Naive thymus-derived CD4-positive, alpha-beta T cell (primary cell): ENCODE data around the gene FBLN7. TPM values are rescaled to one million over a fixed set of nuclear protein-coding genes. Genes with fewer than 3 reads are reported as not detected.
"Not testable (repeated sequence)": the region's sequence is repeated elsewhere in the genome, so short reads cannot be mapped to it uniquely, and the experiment has no call there.

ENCODE experiments used
- ATAC-seq: fragments of 150-1000 bp; cut with Tn5 transposase; 2 replicates; pipeline ENCODE4 v1.10.0; 2021; ENCODE audit warnings: mild to moderate bottlenecking, moderate library complexity
- CTCF ChIA-PET: fragments of 350-600 bp; sonication (Branson Sonifier 250); formaldehyde crosslinking; loops from one replicate; lab custom pipeline; 2021; ENCODE audit warnings: antibody characterized with exemption; lab: Charles Lee
- POLR2A ChIA-PET: fragments of 350-600 bp; sonication (Branson Sonifier 250); formaldehyde crosslinking; loops from one replicate; lab custom pipeline; 2021; ENCODE audit warnings: antibody characterized with exemption, inconsistent platforms; lab: Charles Lee
- DNase-seq, 9 donors: peaks; one replicate each; pipeline versions ENCODE4 v3.0.0 to v3.0.0-alpha.2; 2020 to 2022; ENCODE audit warnings: mixed read lengths in 1 of 9
- H3K27ac ChIP-seq: one replicate; pipeline ENCODE4 v1.7.0; 2013; ENCODE audit warnings: mild to moderate bottlenecking, low read depth, low read length, moderate library complexity
- H3K27me3 ChIP-seq, 2 donors: one replicate each; pipeline ENCODE4 v1.7.0; 2013; ENCODE audit warnings: low read length in 2 of 2, mild to moderate bottlenecking in 2 of 2, moderate library complexity in 2 of 2; ENCODE audit not compliant: control insufficient read depth in 2 of 2, insufficient read depth in 2 of 2
- H3K36me3 ChIP-seq, 3 experiments: 1 replicate in 2 of 3; 2 replicates in 1 of 3; pipeline ENCODE4 v1.7.0; 2013; ENCODE audit warnings: low read length in 3 of 3, mild to moderate bottlenecking in 3 of 3, moderate library complexity in 1 of 3; ENCODE audit not compliant: insufficient read depth in 3 of 3, control insufficient read depth in 2 of 3
- H3K4me1 ChIP-seq, 2 donors: one replicate each; pipeline ENCODE4 v1.7.0; 2013; ENCODE audit warnings: low read length in 2 of 2, mild to moderate bottlenecking in 2 of 2, moderate library complexity in 1 of 2; ENCODE audit not compliant: control insufficient read depth in 2 of 2, insufficient read depth in 2 of 2
- H3K4me3 ChIP-seq: 2 replicates; pipeline ENCODE4 v1.7.0; 2013; ENCODE audit warnings: mild to moderate bottlenecking, low read length
- H3K9me3 ChIP-seq, 3 experiments: 1 replicate in 2 of 3; 2 replicates in 1 of 3; pipeline ENCODE4 v1.7.0; 2013; ENCODE audit warnings: low read length in 3 of 3; ENCODE audit not compliant: control insufficient read depth in 2 of 3
- H3K27ac Mint-ChIP-seq, 9 donors: one replicate each; pipeline ENCODE4 v1.8.0; 2020 to 2022; ENCODE audit warnings: mixed read lengths in 9 of 9, mild to moderate bottlenecking in 8 of 9, moderate library complexity in 5 of 9, inconsistent platforms in 2 of 9
- H3K27me3 Mint-ChIP-seq, 5 donors: one replicate each; pipeline ENCODE4 v1.8.0; 2021 to 2022; ENCODE audit warnings: mixed read lengths in 5 of 5, mild to moderate bottlenecking in 1 of 5
- H3K36me3 Mint-ChIP-seq, 5 donors: one replicate each; pipeline ENCODE4 v1.8.0; 2020 to 2022; ENCODE audit warnings: mixed read lengths in 5 of 5, mild to moderate bottlenecking in 3 of 5, inconsistent platforms in 1 of 5
- H3K4me1 Mint-ChIP-seq, 7 donors: one replicate each; pipeline ENCODE4 v1.8.0; 2020 to 2022; ENCODE audit warnings: mixed read lengths in 7 of 7, mild to moderate bottlenecking in 3 of 7, inconsistent platforms in 1 of 7
- H3K4me3 Mint-ChIP-seq, 10 donors: one replicate each; pipeline ENCODE4 v1.8.0; 2020 to 2022; ENCODE audit warnings: mild to moderate bottlenecking in 10 of 10, mixed read lengths in 10 of 10, moderate library complexity in 6 of 10, inconsistent platforms in 2 of 10
- H3K9me3 Mint-ChIP-seq, 11 donors: one replicate each; pipeline ENCODE4 v1.8.0; 2020 to 2022; ENCODE audit warnings: mixed read lengths in 11 of 11, mild to moderate bottlenecking in 4 of 11, inconsistent platforms in 1 of 11, moderate library complexity in 1 of 11
- intact Hi-C, 2 donors: fragments of 100-400 bp; cut with micrococcal nuclease; formaldehyde crosslinking; loops; one replicate each; pipeline ENCODE4 v1.15.1; 2023
- polyA plus RNA-seq, 2 donors: library from polyadenylated mRNA; unstranded; fragments of 300-500 nt; fragmentation: Illumina TruSeq; gene quantifications; one replicate each; pipeline ENCODE4 v1.2.3, GENCODE V29; 2021
- total RNA-seq, 6 experiments: library from RNA in 5 of 6; stranded (reverse) in 5 of 6; gene quantifications; 1 replicate in 5 of 6; 2 replicates in 1 of 6; pipeline ENCODE4 v1.2.3 and lab custom pipeline; 2021 to 2026

FBLN7 gene
- total and polyA plus RNA-seq, 7 experiments from 2014 or later, result 12.1 to 36.3 (median 21.0) TPM

- H3K4me1 ChIP-seq, result peaks cover 0 to 23% of the 10 kb centered on the region in 2 donors
- H3K36me3 ChIP-seq, result peaks cover 0 to 6% (median 0%) of the 10 kb centered on the region in 3 experiments
- Mint-ChIP-seq H3K4me3 (no peak overlapping the region), H3K36me3 (peaks cover 7 to 43% (median 28%) of the 10 kb centered on the region in 5 donors), H3K9me3 (peaks cover 0 to 22% (median 7%) of the 10 kb centered on the region in 11 donors), H3K4me1 (peaks cover 13 to 52% (median 43%) of the 10 kb centered on the region in 7 donors), H3K27ac (no peak overlapping the region), H3K27me3 (no peaks in the 10 kb centered on the region)
- H3K9me3 ChIP-seq, result peaks cover 0 to 4% (median 3%) of the 10 kb centered on the region in 3 experiments
- ATAC-seq (no peak), DNase-seq (no peak)
- ChIA-PET CTCF (no interaction called here), POLR2A (interaction anchor here (2.5 kb wide), 1 partner anchor 16 kb away, joined by 5 read pairs; no protein-coding TSS in a partner anchor)
- H3K27me3 ChIP-seq, result no peaks in the 10 kb centered on the region
- intact Hi-C loops, result no loop called here
- no peak overlapping the region for H3K4me3 ChIP-seq
- no peak overlapping the region for H3K27ac ChIP-seq
Measured at GRCh38 chr2:112198780-112199179, 60.6 kb downstream of the FBLN7 start.

- H3K27me3 ChIP-seq, result no peaks in the 10 kb centered on the region
- Mint-ChIP-seq H3K36me3 (peaks cover 8 to 43% (median 29%) of the 10 kb centered on the region in 5 donors), H3K27me3 (no peaks in the 10 kb centered on the region), H3K27ac (no peak overlapping the region), H3K9me3 (peaks cover 1 to 24% (median 8%) of the 10 kb centered on the region in 11 donors), H3K4me1 (peaks cover 13 to 47% (median 39%) of the 10 kb centered on the region in 7 donors), H3K4me3 (no peak overlapping the region)
- no peak overlapping the region for H3K4me3 ChIP-seq
- H3K4me1 ChIP-seq, result peaks cover 0 to 19% of the 10 kb centered on the region in 2 donors
- DNase-seq, result no peak
- peaks cover 0 to 6% (median 0%) of the 10 kb centered on the region in 3 experiments for H3K36me3 ChIP-seq
- ChIA-PET POLR2A (interaction anchor here (2.5 kb wide), 1 partner anchor 17 kb away, joined by 5 read pairs; no protein-coding TSS in a partner anchor), CTCF (no interaction called here)
- no peak overlapping the region for H3K27ac ChIP-seq
- intact Hi-C loops, result no loop called here
- peaks cover under 1 to 8% (median 3%) of the 10 kb centered on the region in 3 experiments for H3K9me3 ChIP-seq
- ATAC-seq, result no peak
Measured at GRCh38 chr2:112199188-112199587, 61.0 kb downstream of the FBLN7 start.

GRCh38 chr2:112201696-112202430 lies 63.7 kb downstream of the FBLN7 start:
- peaks cover 3 to 23% (median 15%) of the 10 kb centered on the region in 7 donors for H3K4me1 Mint-ChIP-seq
- intact Hi-C loops, result no loop called here
- H3K9me3 Mint-ChIP-seq, result peaks cover 3 to 28% (median 8%) of the 10 kb centered on the region in 11 donors
- ATAC-seq (no peak), DNase-seq (no peak)
- ChIA-PET CTCF (no interaction called here), POLR2A (interaction anchor here (0.6 to 1.4 kb wide), 4 partner anchors 9 to 650 kb away, joined by 3 to 4 read pairs (median 3); no protein-coding TSS in a partner anchor)
- no peaks in the 10 kb centered on the region for H3K27me3 Mint-ChIP-seq
- H3K27ac Mint-ChIP-seq, result peak overlapping the region in 1 of 9 donors; percentile 68
- Histone ChIP-seq H3K36me3 (peaks cover 0 to 6% (median 0%) of the 10 kb centered on the region in 3 experiments), H3K27me3 (no peaks in the 10 kb centered on the region), H3K4me3 (no peak overlapping the region), H3K27ac (no peak overlapping the region), H3K9me3 (peaks cover 5 to 12% (median 7%) of the 10 kb centered on the region in 3 experiments), H3K4me1 (no peaks in the 10 kb centered on the region)
- peaks cover 12 to 47% (median 29%) of the 10 kb centered on the region in 5 donors for H3K36me3 Mint-ChIP-seq
- no peak overlapping the region for H3K4me3 Mint-ChIP-seq

GRCh38 chr2:112204411-112204810 lies 66.2 kb downstream of the FBLN7 start:
- no peak overlapping the region for H3K27ac ChIP-seq
- Mint-ChIP-seq H3K36me3 (peaks cover 12 to 59% (median 29%) of the 10 kb centered on the region in 5 donors), H3K27me3 (no peaks in the 10 kb centered on the region), H3K9me3 (peaks cover 4 to 29% (median 8%) of the 10 kb centered on the region in 11 donors), H3K4me3 (no peak overlapping the region), H3K27ac (peak overlapping the region in 2 of 9 donors; percentile 62 to 71), H3K4me1 (peaks cover 2 to 21% (median 9%) of the 10 kb centered on the region in 7 donors)
- no peaks in the 10 kb centered on the region for H3K4me1 ChIP-seq
- H3K4me3 ChIP-seq, result no peak overlapping the region
- no peak for ATAC-seq
- POLR2A ChIA-PET, result interaction anchor here (1.1 to 1.2 kb wide), 2 partner anchors 16 to 17 kb away, joined by 3 read pairs; no protein-coding TSS in a partner anchor
- DNase-seq, result peak in 1 of 9 donors; percentile 26
- CTCF ChIA-PET, result interaction anchor here (0.6 to 1.0 kb wide), 2 partner anchors 9 to 277 kb away, joined by 3 to 4 read pairs; no protein-coding TSS in a partner anchor
- peaks cover 5 to 12% (median 7%) of the 10 kb centered on the region in 3 experiments for H3K9me3 ChIP-seq
- H3K27me3 ChIP-seq, result no peaks in the 10 kb centered on the region
- intact Hi-C loops, result loop anchor here in 1 of 2 donors (1.0 kb wide), 1 partner anchor 16 kb away; no protein-coding TSS in a partner anchor
- H3K36me3 ChIP-seq, result peaks cover 0 to 6% (median 0%) of the 10 kb centered on the region in 3 experiments

GRCh38 chr2:112207905-112208304 lies 69.7 kb downstream of the FBLN7 start:
- H3K4me1 ChIP-seq, H3K27me3 ChIP-seq, DNase-seq, CTCF ChIA-PET, H3K27ac ChIP-seq, H3K4me3 Mint-ChIP-seq, ATAC-seq, H3K27me3 Mint-ChIP-seq, H3K27ac Mint-ChIP-seq, H3K9me3 ChIP-seq, POLR2A ChIA-PET, H3K4me3 ChIP-seq: not testable (repeated sequence)
- peaks cover 0 to 19% (median 10%) of the 10 kb centered on the region in 11 donors for H3K9me3 Mint-ChIP-seq
- H3K4me1 Mint-ChIP-seq, result peaks cover 0 to 15% (median 4%) of the 10 kb centered on the region in 7 donors
- peaks cover 11 to 59% (median 35%) of the 10 kb centered on the region in 5 donors for H3K36me3 Mint-ChIP-seq
- peaks cover 0 to 13% (median 0%) of the 10 kb centered on the region in 3 experiments for H3K36me3 ChIP-seq
- intact Hi-C loops, result loop anchor here in 1 of 2 donors (5.0 kb wide), 1 partner anchor 34 kb away; no protein-coding TSS in a partner anchor

- H3K27me3 Mint-ChIP-seq, result no peaks in the 10 kb centered on the region
- peaks cover 0 to 29% (median 4%) of the 10 kb centered on the region in 3 experiments for H3K36me3 ChIP-seq
- ATAC-seq, result no peak
- H3K36me3 Mint-ChIP-seq, result peaks cover 12 to 38% (median 32%) of the 10 kb centered on the region in 5 donors
- no peak overlapping the region for H3K4me3 ChIP-seq
- H3K4me1 ChIP-seq, result no peaks in the 10 kb centered on the region
- peaks cover 0 to 5% (median 0%) of the 10 kb centered on the region in 3 experiments for H3K9me3 ChIP-seq
- intact Hi-C loops, result loop anchor here in 1 of 2 donors (5.0 kb wide), 1 partner anchor 34 kb away; no protein-coding TSS in a partner anchor
- H3K27ac Mint-ChIP-seq, result peak overlapping the region in 4 of 9 donors; percentile 10 to 41 (median 33)
- ChIA-PET CTCF (no interaction called here), POLR2A (interaction anchor here (1.0 to 1.8 kb wide), 2 partner anchors 14 to 24 kb away, joined by 3 to 4 read pairs; no protein-coding TSS in a partner anchor)
- peaks cover 0 to 14% (median 7%) of the 10 kb centered on the region in 11 donors for H3K9me3 Mint-ChIP-seq
- no peak overlapping the region for H3K27ac ChIP-seq
- DNase-seq, result no peak
- no peak overlapping the region for H3K4me3 Mint-ChIP-seq
- peaks cover 0 to 10% (median 5%) of the 10 kb centered on the region in 7 donors for H3K4me1 Mint-ChIP-seq
- no peaks in the 10 kb centered on the region for H3K27me3 ChIP-seq
Measured at GRCh38 chr2:112216167-112216566, 78.0 kb downstream of the FBLN7 start.
